DMS153 treated with DMSO at 0.1 percent for 48 hours (cell line): ENCODE results near the gene TYR.
"Not testable (repeated sequence)": the region's sequence is repeated elsewhere in the genome, so short reads cannot be mapped to it uniquely, and the experiment has no call there.

ENCODE experiments used
- DNase-seq: peaks from one replicate; lab custom pipeline; 2025; ENCODE audit not compliant: unreplicated experiment; lab: John Stamatoyannopoulos, UW

The TYR gene

DNA sequence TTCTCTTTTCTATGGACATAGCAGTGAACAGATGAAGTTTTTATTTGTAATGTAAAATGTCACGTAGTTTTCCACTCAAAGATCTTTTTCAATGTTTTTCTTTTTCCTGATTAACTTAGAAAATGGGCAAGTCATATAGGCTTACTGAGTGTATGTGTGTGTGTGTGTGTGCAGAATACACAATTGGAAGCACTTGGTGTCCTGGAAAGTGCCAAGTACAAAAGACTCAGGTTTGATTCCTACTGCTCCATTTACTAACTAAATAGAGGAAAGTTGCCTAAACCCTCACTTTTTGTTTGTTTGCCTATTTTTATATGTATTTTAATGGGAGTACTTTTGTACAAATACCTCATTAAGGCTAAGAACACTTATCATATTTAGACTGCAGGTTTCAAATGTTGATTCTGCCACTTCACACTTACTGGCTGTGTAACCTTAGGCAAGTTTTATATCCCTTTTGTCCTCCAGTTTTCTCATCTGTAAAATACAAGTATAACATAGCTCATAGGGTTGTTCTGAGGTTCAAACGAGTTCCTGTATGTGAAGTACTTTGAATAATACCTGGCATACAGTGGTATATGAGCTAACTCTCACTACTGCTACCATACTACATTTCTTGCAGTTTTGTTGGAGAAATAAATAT, 90.1 kb downstream of the TYR start:
- no peak for DNase-seq

GRCh38 chr11:89272540-89273088, 94.9 kb downstream of the TYR start:
- not testable (repeated sequence) for DNase-seq

- DNase-seq, result not testable (repeated sequence)
Measured at GRCh38 chr11:89273220-89273619, 95.5 kb downstream of the TYR start.

DNA sequence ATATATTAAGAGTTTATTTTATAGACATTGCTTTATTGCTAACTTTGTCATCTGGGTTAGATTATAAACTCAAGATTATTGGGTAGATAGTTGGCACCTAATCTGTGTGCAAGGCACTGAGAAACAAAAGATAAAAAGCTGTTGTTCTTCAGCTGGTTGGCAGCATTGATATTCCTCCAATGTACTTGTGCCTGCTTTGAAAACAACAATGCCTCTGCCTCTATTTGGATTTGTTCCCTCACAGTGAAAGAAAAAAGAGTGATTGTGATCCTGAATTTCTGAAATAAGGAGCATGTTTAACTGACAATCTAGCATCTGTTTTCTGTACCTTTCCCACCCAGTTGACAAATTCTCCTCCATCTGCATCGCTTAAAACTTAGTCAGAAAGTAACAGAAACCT, 98.3 kb downstream of the TYR start:
- no peak for DNase-seq

DNA sequence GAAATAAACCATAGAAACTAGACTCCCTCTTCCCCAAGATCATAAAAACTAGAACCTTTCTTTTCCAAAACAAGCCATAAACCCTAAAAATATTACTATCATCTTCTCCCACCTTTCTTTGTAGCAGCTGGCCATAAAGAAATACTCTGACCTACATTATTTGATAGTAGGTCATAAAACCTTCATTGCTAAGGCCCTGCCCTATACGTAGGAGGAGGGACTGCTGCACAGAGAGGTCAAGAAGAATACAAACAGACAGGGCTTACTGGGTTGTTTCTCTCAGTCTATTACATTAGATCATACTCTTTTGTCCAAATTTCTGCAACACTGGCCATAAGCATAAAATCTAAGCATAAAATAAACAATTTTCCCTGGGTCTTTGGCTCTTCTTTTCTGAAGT, 101.5 kb downstream of the TYR start:
- no peak for DNase-seq

GRCh38 chr11:89281032-89281677, 103.5 kb downstream of the TYR start:
- DNase-seq, result not testable (repeated sequence)

- not testable (repeated sequence) for DNase-seq
Measured at GRCh38 chr11:89286601-89287000, 108.9 kb downstream of the TYR start.

- DNase-seq, result not testable (repeated sequence)
Measured at GRCh38 chr11:89288004-89288403, 110.3 kb downstream of the TYR start.

GRCh38 chr11:89293965-89294679, 116.4 kb downstream of the TYR start:
- DNase-seq, result no peak

DNA sequence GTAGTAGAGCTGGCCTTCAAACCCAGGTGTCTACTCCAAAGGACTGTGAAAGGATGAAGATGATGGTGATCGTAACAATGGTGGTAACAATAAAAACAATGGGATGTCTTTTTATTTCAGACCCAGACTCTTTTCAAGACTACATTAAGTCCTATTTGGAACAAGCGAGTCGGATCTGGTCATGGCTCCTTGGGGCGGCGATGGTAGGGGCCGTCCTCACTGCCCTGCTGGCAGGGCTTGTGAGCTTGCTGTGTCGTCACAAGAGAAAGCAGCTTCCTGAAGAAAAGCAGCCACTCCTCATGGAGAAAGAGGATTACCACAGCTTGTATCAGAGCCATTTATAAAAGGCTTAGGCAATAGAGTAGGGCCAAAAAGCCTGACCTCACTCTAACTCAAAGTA, 117.3 kb downstream of the TYR start:
- DNase-seq, result not testable (repeated sequence)

DNA sequence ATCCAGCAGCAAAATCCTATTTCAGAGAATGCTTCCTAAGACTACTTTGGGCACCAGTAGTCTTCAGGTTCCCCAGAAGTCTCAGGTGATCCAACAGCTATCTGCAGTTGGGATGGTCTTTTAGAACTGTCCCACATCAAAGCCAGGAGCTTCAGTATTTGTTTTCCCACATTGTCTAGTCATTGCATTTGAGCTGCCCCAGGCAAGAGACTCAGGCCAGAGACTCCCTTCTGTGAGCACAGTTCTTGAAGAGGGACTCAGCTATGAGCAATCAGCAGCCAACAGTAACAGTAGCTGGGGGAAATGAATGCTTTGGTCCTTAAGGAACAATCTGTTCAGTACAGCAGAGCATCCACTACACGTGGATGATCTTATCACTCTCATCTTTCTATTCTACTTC, 125.4 kb downstream of the TYR start:
- DNase-seq, result not testable (repeated sequence)

DNA sequence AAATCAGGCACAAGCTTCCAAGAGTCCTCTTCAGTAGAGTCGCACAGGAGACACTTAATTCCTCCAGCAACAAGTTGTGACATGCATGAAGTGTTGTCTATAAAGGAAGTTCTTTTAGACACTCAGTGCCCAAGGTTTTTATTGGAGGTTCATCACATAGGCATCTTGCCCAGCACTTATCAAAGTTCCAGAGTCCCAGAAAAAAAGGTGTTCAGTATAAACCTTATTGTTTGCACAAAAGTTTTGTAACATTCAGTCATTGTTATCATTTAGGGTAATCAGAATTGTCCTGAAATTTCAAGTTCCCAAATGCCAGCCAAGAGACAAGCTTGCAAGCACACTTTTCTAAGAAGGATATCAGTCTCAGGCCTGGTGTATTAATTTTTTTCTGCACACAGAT, 130.6 kb downstream of the TYR start:
- DNase-seq, result not testable (repeated sequence)

- DNase-seq, result not testable (repeated sequence)
Measured at GRCh38 chr11:89309321-89309985, 131.8 kb downstream of the TYR start.

DNA sequence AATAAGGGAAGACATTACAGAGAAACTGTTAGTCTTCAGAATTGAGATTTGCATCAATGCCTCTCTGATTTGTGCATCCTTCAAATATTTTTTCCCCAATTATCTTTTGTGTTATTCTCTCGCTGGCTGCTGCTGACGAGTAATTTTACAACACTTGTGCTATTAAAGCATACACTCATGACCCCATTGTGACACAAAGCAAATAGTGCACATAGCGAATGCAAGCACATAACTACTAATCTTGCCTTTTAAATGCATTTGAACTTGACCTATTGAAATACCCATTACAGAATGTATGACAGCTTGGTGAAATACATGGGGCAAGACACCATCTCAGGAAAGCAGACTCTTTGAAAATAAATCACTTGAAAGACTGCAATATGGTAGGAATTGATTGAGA, 132.9 kb downstream of the TYR start:
- DNase-seq, result not testable (repeated sequence)

GRCh38 chr11:89321401-89321800, 143.7 kb downstream of the TYR start:
- DNase-seq, result no peak

DNA sequence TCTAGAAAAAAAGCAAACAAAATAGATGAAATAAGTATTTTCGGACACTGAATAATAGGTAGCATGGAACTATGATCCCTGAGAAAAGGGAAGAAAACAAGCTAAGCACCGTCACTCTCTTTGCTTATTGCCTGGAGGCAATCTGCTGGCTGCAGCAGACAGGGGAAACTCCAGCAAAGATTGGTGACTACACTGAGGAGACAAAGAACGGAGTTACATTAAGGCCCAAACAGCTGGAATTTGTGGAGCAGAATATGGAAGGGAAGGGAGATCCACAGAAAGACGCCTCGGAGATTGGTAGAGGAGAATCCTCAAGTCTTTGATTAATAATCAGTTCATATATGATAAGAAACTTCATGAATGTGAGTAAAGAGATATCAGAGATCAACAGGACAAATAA, 150.2 kb downstream of the TYR start:
- no peak for DNase-seq

GRCh38 chr11:89331940-89332339, 154.3 kb downstream of the TYR start:
- not testable (repeated sequence) for DNase-seq

DNA sequence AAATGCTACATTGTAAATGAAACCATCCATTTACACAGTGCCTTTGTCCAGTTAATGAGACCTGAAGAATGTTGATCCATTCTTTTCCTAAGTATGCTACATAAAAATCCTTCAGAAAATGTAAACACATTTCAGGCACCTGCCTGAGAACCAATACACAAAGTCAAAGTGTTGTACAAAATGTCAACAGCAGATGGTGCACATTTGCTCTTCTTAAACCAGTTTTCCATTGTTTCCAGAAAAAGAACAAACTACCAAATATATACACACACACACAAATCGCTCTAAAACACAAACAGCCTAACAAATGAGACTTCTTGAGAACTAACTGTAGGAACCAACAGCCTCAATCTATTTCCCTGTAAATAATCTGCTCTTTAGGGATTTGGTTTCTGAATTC, 156.0 kb downstream of the TYR start:
- peak; percentile 5 for DNase-seq

DNA sequence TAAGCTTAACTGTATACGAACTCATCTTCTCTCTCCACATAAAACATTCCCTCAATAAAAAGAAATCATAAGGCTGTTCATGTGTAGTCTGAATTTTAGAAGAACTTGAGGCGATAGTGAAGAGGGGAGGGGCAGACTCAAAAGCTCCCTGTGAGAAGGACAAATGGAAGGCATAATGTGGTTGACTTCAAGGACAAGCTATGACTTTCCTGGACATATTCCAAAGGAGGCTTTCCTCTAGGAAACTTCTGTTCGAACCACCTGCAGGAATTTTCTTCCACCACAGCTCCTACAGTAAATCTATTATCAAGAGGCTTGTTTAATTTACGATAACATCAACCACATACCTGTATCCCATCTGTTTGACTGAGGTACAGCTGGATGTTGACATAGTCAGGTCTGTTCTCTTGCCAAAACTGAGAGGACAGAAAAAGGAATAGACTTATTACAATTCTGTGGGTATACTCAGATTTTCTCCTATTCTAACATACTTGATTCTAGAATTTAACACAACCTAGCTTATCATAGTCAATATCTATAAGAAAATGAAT, 159.5 kb downstream of the TYR start:
- DNase-seq, result not testable (repeated sequence)

DNA sequence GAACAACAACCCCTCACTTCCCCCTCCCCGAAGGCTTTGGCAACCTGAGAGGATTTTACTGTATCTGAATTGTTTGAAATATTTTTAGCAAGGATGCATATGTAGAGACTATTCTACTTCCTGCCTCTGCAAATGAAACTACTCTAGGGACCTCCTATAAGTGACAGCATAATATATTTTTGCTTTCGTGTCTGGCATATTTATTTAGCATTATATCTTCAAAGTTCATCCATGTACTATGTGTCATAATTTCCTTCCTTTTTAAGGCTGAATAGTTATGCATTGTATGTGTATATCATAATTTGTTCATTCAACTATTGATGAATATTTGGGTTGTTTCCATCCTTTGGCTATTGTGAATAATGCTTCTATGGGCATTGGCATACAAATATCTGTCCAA, 160.4 kb downstream of the TYR start:
- not testable (repeated sequence) for DNase-seq

DNA sequence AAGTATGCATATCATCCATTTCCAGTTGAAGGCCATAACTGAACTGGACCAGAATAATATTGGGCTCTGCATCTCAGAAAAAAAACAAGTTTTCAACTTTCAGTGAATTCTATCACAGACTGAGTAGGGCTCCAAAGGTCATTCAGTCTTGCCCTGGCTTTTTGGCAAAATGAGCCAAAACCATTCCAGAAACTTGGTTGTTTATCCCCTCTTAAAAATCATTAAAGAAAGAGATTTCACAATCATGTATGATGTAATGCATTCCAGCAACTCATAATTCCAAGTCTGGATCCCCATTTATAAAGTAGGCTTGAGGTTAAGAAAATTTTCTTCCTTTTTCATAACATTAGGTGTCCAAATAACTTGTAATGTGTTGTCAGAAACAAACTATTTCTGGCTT, 162.8 kb downstream of the TYR start:
- DNase-seq, result not testable (repeated sequence)
